Stimulated activated CD4-positive, alpha-beta T cell treated with anti-CD3 and anti-CD28 coated beads, TNF-alpha, amount 100 ng/mL, for 24 hours (primary cell): Measurements from ENCODE around the gene PPP2R3A.
"Not testable (repeated sequence)": the region's sequence is repeated elsewhere in the genome, so short reads cannot be mapped to it uniquely, and the experiment has no call there.

ENCODE experiments used
- DNase-seq, 3 experiments: peaks; one replicate each; pipeline ENCODE4 v3.0.0-alpha.2; 2020; ENCODE audit warnings: low read depth in 3 of 3

PPP2R3A gene, protein sequence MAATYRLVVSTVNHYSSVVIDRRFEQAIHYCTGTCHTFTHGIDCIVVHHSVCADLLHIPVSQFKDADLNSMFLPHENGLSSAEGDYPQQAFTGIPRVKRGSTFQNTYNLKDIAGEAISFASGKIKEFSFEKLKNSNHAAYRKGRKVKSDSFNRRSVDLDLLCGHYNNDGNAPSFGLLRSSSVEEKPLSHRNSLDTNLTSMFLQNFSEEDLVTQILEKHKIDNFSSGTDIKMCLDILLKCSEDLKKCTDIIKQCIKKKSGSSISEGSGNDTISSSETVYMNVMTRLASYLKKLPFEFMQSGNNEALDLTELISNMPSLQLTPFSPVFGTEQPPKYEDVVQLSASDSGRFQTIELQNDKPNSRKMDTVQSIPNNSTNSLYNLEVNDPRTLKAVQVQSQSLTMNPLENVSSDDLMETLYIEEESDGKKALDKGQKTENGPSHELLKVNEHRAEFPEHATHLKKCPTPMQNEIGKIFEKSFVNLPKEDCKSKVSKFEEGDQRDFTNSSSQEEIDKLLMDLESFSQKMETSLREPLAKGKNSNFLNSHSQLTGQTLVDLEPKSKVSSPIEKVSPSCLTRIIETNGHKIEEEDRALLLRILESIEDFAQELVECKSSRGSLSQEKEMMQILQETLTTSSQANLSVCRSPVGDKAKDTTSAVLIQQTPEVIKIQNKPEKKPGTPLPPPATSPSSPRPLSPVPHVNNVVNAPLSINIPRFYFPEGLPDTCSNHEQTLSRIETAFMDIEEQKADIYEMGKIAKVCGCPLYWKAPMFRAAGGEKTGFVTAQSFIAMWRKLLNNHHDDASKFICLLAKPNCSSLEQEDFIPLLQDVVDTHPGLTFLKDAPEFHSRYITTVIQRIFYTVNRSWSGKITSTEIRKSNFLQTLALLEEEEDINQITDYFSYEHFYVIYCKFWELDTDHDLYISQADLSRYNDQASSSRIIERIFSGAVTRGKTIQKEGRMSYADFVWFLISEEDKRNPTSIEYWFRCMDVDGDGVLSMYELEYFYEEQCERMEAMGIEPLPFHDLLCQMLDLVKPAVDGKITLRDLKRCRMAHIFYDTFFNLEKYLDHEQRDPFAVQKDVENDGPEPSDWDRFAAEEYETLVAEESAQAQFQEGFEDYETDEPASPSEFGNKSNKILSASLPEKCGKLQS (N-terminal part only)

GRCh38 chr3:135965506-135966270 is at the start of gene PPP2R3A:
TSS of gene PPP2R3A (plus strand) at chr3:135965728. CDS start at chr3:136001499, 35,771 bp downstream.
- DNase-seq = peak; percentile 24 to 65 (median 41)

GRCh38 chr3:135916310-135916709 is 49.2 kb upstream of the PPP2R3A start:
- DNase-seq = no peak

DNA sequence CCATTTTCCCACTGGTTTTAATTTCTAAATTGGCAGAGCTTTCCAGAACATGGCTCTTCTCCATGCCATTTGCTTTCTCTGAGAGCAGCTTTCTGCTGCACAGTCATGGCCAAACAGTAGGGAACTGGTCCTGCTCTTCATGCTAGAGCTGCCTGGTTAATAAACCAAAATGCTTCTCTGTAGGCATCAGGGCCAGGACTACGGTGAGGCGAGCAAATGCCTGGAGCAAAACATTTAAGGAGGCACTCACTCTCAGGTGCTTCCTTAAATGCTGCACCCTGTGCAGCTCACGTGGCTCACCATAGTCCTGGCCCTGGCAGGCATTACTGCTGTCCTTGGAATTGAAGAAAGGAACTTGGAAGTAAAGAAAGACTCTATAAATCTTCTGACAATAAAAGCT is 48.5 kb upstream of the PPP2R3A start:
- DNase-seq = no peak

DNA sequence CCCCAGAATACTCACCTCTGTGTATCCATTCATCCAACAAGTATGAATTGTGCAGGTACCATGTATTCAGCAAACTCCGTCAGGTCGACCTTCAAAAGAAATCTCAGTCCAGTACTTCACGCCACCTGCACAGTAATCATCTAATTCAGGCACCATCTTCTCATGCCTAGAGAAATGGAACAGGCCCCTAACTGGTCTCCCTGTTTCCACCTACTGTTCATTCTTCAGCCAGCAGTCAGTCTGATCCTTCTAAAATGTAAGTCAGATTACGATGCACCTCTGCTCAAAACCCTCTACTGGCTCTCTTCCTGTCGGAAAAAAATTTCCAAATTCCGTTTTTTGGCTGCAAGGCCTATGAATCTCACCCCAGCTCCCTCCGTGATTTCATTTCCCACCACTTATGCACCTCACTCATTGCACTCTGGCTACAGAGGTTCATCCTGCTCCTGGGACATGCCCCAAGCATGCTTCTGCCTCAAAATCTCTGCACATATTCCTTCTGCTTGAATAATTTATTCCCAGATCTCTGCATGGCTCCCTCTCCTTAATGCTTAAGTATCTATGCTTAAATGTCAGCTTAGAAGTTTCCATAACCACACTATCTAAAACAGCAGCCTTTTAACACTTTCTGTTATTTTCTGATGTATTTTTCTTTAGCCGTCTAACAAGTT is 47.5 kb upstream of the PPP2R3A start:
- no peak for DNase-seq

- no peak for DNase-seq
Observed at GRCh38 chr3:135918600-135918999, 46.9 kb upstream of the PPP2R3A start.

DNA sequence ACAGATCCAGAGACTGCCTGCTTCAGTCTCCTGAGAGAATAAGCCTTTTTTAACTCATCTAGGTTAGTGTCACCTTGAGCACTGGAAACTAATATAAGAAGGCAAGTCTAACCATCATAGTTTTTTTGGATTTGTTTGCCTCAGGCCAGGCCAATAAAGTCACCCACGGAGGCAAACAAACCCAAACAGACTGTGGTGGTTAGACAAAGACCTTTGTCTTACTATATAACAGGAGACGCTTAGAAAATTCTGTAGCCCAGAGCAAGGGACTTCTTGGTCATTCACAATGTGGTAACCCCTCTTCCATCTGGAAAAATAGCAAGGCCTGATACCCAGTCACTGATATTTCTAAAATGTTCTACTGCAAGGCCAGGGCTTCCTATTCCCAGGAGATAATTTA is 45.3 kb upstream of the PPP2R3A start:
- DNase-seq = no peak

DNA sequence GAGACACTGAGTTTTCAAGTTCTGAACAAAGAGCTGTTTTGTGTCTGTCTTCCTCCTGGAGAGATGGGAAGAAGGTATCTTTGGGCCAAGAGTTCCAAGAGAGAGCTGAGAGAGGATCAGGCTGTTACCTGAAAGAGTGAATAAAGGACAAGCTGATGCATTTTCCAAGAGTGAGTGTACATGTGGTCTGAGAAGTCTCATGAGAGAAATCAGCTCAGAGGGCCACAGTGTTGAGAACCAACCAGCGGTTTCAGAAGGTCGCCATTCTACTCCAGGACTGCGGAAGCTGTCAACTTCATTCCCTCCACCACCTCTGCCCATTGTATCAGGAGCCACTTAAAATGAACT is 42.7 kb upstream of the PPP2R3A start:
- DNase-seq = no peak

DNA sequence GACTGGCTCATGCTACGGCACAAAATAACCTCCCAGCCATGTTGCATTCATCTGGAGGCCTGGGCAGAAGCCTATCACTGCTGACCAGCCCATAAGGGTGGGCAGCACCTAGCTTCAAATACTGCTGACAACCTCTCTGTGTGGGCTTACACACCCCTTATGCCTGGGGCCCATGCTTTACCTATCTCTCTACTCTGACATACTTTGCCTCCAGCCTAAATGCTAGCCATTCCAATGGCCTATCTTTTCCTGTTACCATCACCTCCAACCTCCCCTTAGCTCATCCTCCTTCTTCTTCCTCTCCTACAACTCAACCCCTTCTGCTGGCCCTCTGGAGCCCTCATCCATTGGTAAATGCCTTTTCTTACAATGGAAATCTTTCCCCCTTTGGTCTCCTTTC is 41.0 kb upstream of the PPP2R3A start:
- no peak for DNase-seq

GRCh38 chr3:135926664-135927063 is 38.9 kb upstream of the PPP2R3A start:
- no peak for DNase-seq

DNA sequence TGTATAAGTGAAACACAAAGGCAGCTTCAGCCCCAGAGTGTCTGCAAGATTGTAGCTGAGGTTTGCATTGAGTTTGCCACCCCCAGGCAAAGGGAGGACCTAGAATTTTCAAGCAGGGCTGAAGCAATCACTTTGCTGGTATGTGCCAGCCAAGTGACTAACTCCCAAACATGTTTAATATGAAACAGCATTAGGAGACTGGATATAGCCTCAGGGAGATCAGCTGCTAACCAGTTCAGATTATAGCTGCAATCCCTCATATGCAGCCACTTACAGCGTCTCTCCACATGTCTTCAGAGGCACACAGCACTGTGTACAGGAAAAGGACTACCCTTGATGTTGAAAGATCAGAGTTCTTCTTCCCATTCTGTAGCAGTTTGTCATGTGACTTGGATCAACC is 38.4 kb upstream of the PPP2R3A start:
- DNase-seq = no peak

GRCh38 chr3:135929670-135930069 is 35.9 kb upstream of the PPP2R3A start:
- no peak for DNase-seq

DNA sequence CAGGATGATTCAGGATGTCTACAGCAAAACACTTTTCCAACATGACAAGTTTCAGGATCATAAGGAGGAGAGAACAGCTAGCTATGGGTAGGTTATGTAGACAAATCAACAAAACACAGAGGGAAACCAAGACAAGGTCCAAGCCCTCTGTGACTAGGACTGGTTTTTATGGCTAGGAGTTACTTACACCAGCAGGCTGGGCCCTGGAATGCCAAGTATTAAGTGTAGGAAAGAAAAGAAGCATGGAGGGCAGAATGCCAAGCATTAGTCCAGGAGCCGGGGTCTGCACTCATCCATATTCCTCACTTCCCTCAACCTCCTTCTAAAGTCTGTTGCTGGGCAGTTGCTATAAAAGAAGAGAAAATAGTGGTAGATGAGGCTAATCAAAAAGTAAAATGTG is 35.3 kb upstream of the PPP2R3A start:
- no peak for DNase-seq

DNA sequence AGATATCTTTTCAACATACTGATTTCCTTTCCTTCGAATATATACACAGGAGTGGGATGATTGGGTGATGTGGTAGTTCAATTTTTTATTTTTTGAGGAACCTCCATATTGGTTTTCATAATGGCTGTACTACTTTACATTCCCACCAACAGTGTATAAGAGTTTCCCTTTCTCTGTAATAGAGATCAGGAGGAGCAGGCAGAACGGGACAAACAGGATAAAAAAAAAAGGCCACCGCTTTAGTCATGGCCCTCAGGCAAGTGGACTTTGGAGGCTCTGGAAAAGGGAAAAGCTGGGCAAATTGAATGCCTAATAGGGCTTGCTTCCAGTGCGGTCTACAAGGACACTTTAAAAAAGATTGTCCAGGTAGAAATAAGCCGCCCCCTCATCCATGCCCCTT is 30.4 kb upstream of the PPP2R3A start:
- DNase-seq = not testable (repeated sequence)

GRCh38 chr3:135937766-135938165 is 27.8 kb upstream of the PPP2R3A start:
- DNase-seq = not testable (repeated sequence)

- DNase-seq = no peak
Observed at GRCh38 chr3:135944831-135945230, 20.7 kb upstream of the PPP2R3A start.

GRCh38 chr3:135950941-135951340 is 14.6 kb upstream of the PPP2R3A start:
- DNase-seq = no peak

DNA sequence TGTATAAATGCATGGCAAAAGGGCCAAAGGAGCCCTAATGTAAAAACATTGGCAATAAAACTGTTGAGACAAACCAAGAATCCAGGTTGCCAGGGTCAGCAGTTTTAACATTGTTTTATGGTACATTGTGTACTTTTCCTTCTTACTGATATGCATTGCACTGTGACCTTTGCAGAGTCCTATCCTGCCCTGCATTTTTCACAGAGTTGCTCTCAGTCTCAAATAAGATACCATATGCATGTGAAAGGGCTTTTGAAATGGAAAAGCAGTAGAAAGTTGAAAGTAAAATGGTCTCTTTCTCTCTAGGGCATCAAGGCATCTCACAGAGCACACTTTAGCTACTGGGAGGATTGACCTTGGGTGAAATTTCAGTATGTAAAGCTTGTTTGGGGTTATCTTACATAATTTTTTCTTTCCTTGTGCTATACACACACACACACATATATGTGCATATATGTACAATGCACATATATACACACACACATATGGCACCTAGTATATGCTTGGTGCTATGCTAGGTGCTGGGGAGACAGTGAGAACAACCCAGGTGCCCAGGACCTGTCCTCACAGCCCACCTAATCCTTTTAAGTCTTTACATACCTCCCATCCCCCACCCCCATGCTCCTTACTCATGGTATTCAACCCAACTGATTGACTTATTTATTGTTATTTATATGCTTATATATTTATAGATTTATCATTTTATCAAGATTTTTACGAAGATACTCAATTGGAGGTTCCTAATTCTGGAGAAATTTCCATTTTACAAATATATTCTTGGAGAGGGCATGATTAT is 1.2 kb upstream of the PPP2R3A start:
- no peak for DNase-seq

- DNase-seq = no peak
Observed at GRCh38 chr3:135965129-135965505, 411 bp upstream of the PPP2R3A start.

- DNase-seq = no peak
Observed at GRCh38 chr3:135966271-135966961, 888 bp downstream of the PPP2R3A start.

DNA sequence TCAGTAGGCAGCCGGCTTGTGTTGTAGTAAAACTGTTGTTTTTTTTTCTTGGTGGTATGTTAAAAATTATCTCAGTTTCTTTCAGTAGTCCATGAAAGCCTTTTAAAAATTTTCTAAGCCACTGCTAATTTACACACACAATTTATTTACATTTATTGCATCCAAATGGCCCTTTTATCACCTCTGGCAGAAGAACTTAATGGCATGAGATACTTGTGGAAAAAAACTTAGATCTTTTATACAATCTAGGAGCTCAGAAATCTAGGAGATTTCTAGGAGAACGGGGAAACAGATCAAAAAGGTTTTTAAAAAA is 1.4 kb downstream of the PPP2R3A start:
- DNase-seq = no peak
